Skin epidermis (tissue), 12 donors: ENCODE data around the gene GSC.
"Not testable (repeated sequence)": the region's sequence is repeated elsewhere in the genome, so short reads cannot be mapped to it uniquely, and the experiment has no call there.

Experiments
- H3K27ac ChIP-seq, 21 experiments: fragments of 200-600 bp; sonication (generic) in 11 of 21; one replicate each; pipeline ENCODE4 v1.5.0; 2020; ENCODE audit warnings: mild to moderate bottlenecking in 3 of 21, inconsistent platforms in 2 of 21, moderate library complexity in 2 of 21
- H3K4me3 ChIP-seq, 7 experiments: fragments of 200-600 bp; sonication (generic) in 2 of 7; one replicate each; pipeline ENCODE4 v1.5.0; 2020; ENCODE audit warnings: inconsistent platforms in 2 of 7, mild to moderate bottlenecking in 2 of 7, moderate library complexity in 1 of 7

The GSC gene

GRCh38 chr14:94750371-94750770 lies 19.5 kb downstream of the GSC start:
- H3K27ac ChIP-seq = no peak overlapping the region

GRCh38 chr14:94748667-94749347 lies 21.1 kb downstream of the GSC start:
- Histone ChIP-seq H3K27ac (no peak overlapping the region), H3K4me3 (no peak overlapping the region)

More at GRCh38 chr14:94750371-94750770, 19.5 kb downstream of the GSC start:
- no peak overlapping the region for H3K4me3 ChIP-seq

- Histone ChIP-seq H3K27ac (no peak overlapping the region), H3K4me3 (no peak overlapping the region)
Observed at GRCh38 chr14:94747739-94748138, 22.2 kb downstream of the GSC start.

GRCh38 chr14:94747153-94747552 lies 22.8 kb downstream of the GSC start:
- H3K4me3 ChIP-seq, H3K27ac ChIP-seq: not testable (repeated sequence)

- H3K4me3 ChIP-seq = no peak overlapping the region
- H3K27ac ChIP-seq = no peak overlapping the region
Observed at GRCh38 chr14:94746131-94746530, 23.8 kb downstream of the GSC start.

- Histone ChIP-seq H3K4me3 (no peak overlapping the region), H3K27ac (no peak overlapping the region)
Observed at GRCh38 chr14:94738751-94739150, 31.2 kb downstream of the GSC start.

GRCh38 chr14:94738097-94738496 lies 31.8 kb downstream of the GSC start:
- Histone ChIP-seq H3K27ac (no peak overlapping the region), H3K4me3 (no peak overlapping the region)

GRCh38 chr14:94728950-94729349 lies 41.0 kb downstream of the GSC start:
- Histone ChIP-seq H3K27ac (no peak overlapping the region), H3K4me3 (no peak overlapping the region)

GRCh38 chr14:94728440-94728839 lies 41.5 kb downstream of the GSC start:
- H3K27ac ChIP-seq, H3K4me3 ChIP-seq: not testable (repeated sequence)

- not testable (repeated sequence) for H3K4me3 ChIP-seq, H3K27ac ChIP-seq
Observed at GRCh38 chr14:94726649-94727048, 43.3 kb downstream of the GSC start.

GRCh38 chr14:94724993-94725392 lies 44.9 kb downstream of the GSC start:
- Histone ChIP-seq H3K27ac (no peak overlapping the region), H3K4me3 (no peak overlapping the region)

GRCh38 chr14:94722397-94722796 lies 47.5 kb downstream of the GSC start:
- no peak overlapping the region for H3K4me3 ChIP-seq
- no peak overlapping the region for H3K27ac ChIP-seq
